ENCODE results near the gene SLC4A4. TPM values are rescaled to one million over a fixed set of nuclear protein-coding genes. Genes with fewer than 3 reads are reported as not detected.

The SLC4A4 gene
- total RNA-seq, 1 experiment from 2014 or later = 0.92 TPM

DNA sequence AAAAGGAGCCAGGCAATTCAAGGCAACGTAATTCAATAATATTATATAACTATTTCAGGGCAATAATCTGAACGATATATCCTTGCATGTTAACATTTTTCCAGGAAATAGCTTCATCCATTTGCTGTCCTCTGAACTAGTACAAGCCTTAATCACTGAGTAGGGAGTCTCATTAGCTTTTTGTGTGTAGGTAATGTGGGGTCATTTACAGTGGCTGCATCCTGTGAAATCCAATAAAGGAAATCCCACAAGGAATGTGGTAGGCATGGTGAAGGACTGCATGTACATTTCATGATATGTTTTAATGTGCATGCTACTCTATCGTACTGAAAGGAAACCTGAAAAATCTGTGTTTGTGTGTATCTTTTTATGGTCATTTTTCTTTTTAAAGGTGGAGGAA, 103.5 kb downstream of the SLC4A4 start:
- no peaks in the 10 kb centered on the region for H3K23me2 ChIP-seq (ENCODE audit: insufficient read length, low read depth, low read length, poor library complexity, severe bottlenecking)
- H3K18ac ChIP-seq (ENCODE audit: insufficient read length, low read depth, low read length) = no peak overlapping the region
- H2BK120ac ChIP-seq (ENCODE audit: low read depth, low read length, poor library complexity, severe bottlenecking) = no peak overlapping the region
- no peaks in the 10 kb centered on the region for H3K79me1 ChIP-seq (ENCODE audit: insufficient read depth, low read depth, low read length, poor library complexity, severe bottlenecking)
- Mint-ChIP-seq H3K27me3 (ENCODE audit: low read depth) (no peaks in the 10 kb centered on the region), H3K4me3 (no peak overlapping the region), H3K4me1 (peaks cover 5 to 7% of the 10 kb centered on the region in 2 experiments), H3K36me3 (ENCODE audit: insufficient read depth in 1 of 3, low read depth in 3 of 3) (no peaks in the 10 kb centered on the region), H3K9me3 (no peaks in the 10 kb centered on the region), H3K27ac (no peak overlapping the region)
- H4K91ac ChIP-seq (ENCODE audit: insufficient read length, low read depth, low read length) = no peak overlapping the region
- no peak overlapping the region for H3K23ac ChIP-seq (ENCODE audit: insufficient read length, low read depth, low read length)
- H2BK20ac ChIP-seq (ENCODE audit: low read depth, low read length, poor library complexity, severe bottlenecking) = no peak overlapping the region
- TF ChIP-seq, protein P1, sequence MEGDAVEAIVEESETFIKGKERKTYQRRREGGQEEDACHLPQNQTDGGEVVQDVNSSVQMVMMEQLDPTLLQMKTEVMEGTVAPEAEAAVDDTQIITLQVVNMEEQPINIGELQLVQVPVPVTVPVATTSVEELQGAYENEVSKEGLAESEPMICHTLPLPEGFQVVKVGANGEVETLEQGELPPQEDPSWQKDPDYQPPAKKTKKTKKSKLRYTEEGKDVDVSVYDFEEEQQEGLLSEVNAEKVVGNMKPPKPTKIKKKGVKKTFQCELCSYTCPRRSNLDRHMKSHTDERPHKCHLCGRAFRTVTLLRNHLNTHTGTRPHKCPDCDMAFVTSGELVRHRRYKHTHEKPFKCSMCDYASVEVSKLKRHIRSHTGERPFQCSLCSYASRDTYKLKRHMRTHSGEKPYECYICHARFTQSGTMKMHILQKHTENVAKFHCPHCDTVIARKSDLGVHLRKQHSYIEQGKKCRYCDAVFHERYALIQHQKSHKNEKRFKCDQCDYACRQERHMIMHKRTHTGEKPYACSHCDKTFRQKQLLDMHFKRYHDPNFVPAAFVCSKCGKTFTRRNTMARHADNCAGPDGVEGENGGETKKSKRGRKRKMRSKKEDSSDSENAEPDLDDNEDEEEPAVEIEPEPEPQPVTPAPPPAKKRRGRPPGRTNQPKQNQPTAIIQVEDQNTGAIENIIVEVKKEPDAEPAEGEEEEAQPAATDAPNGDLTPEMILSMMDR (conservative IDR thresholded peaks at IDR 0.05) = no peak
- H2AFZ ChIP-seq (ENCODE audit: low read length) = no peak overlapping the region
- H3K14ac ChIP-seq (ENCODE audit: insufficient read depth, low read length) = no peak overlapping the region
- H4K20me1 ChIP-seq (ENCODE audit: control insufficient read depth, insufficient read depth, insufficient read length) = no peaks in the 10 kb centered on the region
- H3K79me2 ChIP-seq (ENCODE audit: insufficient read depth, low read length) = no peaks in the 10 kb centered on the region
- no peak overlapping the region for H2BK12ac ChIP-seq (ENCODE audit: insufficient read length, low read depth, low read length)
- WGBS (ENCODE audit: extremely low coverage, insufficient read length, low lambda C conversion rate) = no CpG with 5 or more reads among the region's 3 CpGs
- H4K5ac ChIP-seq (ENCODE audit: insufficient read length, low read depth, low read length) = no peak overlapping the region
- H3T11ph ChIP-seq (ENCODE audit: low read length) = no peak overlapping the region
- DNase-seq = no peak
- no peaks in the 10 kb centered on the region for H3K4me1 ChIP-seq (ENCODE audit: insufficient read depth, low read length)
- no peak overlapping the region for H4K8ac ChIP-seq (replicated peaks; ENCODE audit: insufficient read length, low read depth, low read length)
- no peaks in the 10 kb centered on the region for H3K27me3 ChIP-seq (ENCODE audit: insufficient read depth, low read length)
- no peak overlapping the region for H2AK5ac ChIP-seq (ENCODE audit: insufficient read length, low read length)
- no peak overlapping the region for H3K4ac ChIP-seq (ENCODE audit: low read depth, low read length)
- no peaks in the 10 kb centered on the region for H3K9me3 ChIP-seq (ENCODE audit: control insufficient read depth, low read depth, low read length)
- no peak overlapping the region for H2BK15ac ChIP-seq (ENCODE audit: low read depth, low read length)
- H3K56ac ChIP-seq (ENCODE audit: insufficient read length, low read depth, low read length) = no peak overlapping the region
- H2BK5ac ChIP-seq (ENCODE audit: insufficient read length, low read length) = no peak overlapping the region
- H3K9ac ChIP-seq (ENCODE audit: extremely low read depth, insufficient read length, low read length) = no peak overlapping the region
- H3K4me2 ChIP-seq (ENCODE audit: insufficient read depth, insufficient read length, low read length) = no peak overlapping the region
- H3K27ac ChIP-seq (ENCODE audit: insufficient read length, low read depth, low read length) = no peak overlapping the region

Data from H9 (cell line).